GM03348 (cell line): ENCODE data around the gene PCDH9.

Experiments used
- DNase-seq: peaks from one replicate; pipeline ENCODE4 v3.0.0; 2012; ENCODE audit warnings: low spot score

Gene PCDH9

DNA sequence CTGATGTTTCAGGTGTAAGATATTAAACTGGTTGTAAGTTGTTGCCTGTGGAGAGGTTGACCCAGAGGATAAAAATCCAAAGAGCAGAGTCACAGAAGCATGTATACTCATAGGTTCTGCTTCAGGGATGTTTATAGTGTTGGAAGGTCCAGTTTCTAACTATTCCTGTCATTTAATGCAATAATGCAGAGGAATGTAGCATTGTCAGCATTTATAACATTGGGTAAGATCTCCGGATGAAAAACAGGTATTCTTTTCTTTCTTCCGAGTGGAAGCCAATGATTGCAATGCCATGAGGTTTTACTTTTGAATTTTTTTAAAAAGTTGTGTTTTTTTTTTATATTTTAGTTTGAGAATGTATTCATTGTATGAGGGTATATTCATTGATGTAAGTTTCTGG lies 771.0 kb downstream of the PCDH9 start:
- DNase-seq, result no peak

DNA sequence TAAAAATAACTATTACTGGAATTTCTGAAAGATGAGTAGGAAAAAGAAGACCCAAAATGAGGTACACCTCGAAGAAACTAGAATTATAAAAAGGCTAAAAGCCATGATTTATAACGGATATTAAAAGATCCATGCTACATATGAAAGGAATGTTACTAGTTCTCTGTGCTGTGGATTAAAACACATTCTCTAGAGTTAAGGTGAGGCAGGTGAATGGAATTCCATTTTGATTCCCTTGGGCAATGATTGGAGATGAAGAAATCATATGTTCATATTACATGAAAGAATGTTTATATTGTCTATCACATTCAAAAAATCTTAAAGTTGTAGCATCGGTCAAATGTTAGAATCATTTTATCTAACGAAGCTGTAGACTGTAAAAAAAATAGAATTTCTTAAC lies 783.7 kb downstream of the PCDH9 start:
- no peak for DNase-seq

- DNase-seq, result no peak
Measured at GRCh38 chr13:66443926-66444325, 786.2 kb downstream of the PCDH9 start.

GRCh38 chr13:66440938-66441337 lies 789.2 kb downstream of the PCDH9 start:
- no peak for DNase-seq

GRCh38 chr13:66430728-66431127 lies 799.4 kb downstream of the PCDH9 start:
- no peak for DNase-seq

DNA sequence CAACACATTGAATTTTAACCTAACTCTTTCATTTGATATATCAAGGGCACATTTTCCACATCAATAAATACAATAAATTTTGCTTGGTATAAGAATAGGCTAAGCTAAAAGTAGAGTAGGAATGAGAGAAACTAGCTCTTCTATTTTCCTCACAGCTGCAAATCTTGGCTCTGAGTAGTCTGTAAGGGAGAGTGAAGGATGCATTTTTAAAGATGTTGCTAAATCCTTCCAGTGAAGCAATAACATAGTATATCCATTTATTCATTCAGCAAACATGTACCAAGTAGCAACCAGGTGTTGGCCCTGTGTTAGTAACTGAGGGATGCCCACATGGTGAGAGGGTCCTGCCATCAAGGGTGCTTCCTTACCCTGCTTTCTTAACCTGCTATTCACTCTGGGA lies 799.9 kb downstream of the PCDH9 start:
- DNase-seq, result no peak

DNA sequence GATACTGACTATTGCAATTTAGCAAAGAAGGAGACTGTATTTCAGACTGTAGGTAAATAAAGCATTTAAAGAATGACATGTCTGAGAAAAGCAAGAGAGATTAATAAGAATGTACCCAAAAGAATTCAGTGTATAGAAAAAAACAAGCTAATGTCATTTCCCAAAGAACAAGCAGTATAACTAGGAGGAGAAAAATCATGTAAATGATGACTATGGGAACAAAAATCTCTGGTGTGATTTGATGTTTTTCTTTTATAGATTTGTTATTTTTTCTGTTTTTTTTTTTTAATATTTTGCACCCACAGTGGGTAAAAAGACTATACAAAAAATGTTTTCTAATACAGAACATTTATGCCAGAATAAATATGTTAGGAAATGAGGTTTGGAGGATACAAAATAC lies 801.0 kb downstream of the PCDH9 start:
- DNase-seq, result no peak

- DNase-seq, result no peak
Measured at GRCh38 chr13:66427458-66427861, 802.7 kb downstream of the PCDH9 start.

- no peak for DNase-seq
Measured at GRCh38 chr13:66425741-66426140, 804.4 kb downstream of the PCDH9 start.

- DNase-seq, result no peak
Measured at GRCh38 chr13:66424422-66424821, 805.7 kb downstream of the PCDH9 start.

GRCh38 chr13:66415444-66415843 lies 814.7 kb downstream of the PCDH9 start:
- DNase-seq, result no peak

- no peak for DNase-seq
Measured at GRCh38 chr13:66414066-66414800, 815.9 kb downstream of the PCDH9 start.

DNA sequence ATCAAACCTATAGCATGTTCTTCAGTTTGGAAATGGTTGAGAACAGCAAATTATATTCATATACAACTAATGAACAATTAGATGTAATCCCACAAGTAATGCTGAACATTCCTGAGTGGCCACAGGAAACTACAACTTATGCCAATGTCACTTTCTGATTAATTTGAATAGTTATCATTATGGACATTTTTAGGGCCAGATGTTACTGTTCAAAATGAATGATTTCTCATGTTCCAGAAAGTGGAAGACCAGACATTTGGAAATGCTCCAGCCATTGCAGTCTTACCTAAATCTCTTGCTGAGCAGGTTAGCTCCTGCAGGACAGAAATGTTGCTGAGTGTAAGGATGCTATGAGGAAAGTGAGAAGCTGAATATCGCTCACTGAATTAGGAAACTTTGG lies 819.8 kb downstream of the PCDH9 start:
- no peak for DNase-seq

GRCh38 chr13:66409542-66409941 lies 820.6 kb downstream of the PCDH9 start:
- DNase-seq, result no peak

- no peak for DNase-seq
Measured at GRCh38 chr13:66407128-66407527, 823.0 kb downstream of the PCDH9 start.

DNA sequence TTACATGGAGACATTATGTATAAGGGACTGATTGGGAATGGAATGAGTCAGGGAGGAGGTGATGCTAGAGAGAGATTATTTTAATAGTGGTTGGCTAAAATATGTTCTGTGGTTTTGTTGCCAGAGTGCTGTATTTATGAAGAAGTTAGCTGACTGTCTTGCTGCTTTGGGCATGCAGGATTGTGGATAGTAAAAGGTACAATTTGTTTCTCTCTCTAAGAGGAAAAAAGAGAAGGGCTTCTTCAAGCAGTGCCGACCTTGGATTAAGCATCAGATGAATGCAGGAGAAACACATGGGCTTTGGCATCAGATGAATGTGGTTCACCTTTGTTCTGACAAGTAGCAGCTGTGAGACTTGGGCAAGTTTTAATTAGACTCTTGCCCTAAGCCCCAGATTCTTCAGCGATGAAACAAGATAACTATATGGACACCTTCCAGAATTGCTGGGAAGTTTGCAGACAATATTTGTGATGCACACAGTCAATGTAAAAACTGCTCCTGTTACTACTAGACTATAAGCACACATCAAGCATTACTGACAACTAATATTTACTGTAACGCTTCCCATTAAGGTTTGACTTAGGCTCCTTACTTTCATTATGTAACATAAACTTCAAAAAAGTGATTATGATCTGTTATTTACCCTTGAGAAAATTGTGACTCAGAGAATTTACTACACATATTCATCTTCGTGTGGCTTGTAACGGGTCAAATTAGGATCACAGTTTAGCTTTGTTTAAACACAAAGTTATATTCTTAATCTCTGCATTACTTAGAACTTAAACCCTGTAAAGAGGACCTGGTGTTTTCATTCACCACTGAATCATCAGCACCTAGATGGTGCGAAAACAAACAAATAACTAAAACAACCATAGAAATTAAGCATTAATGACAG lies 824.0 kb downstream of the PCDH9 start:
- DNase-seq, result peak; percentile 20

- DNase-seq, result no peak
Measured at GRCh38 chr13:66402546-66402945, 827.6 kb downstream of the PCDH9 start.

- no peak for DNase-seq
Measured at GRCh38 chr13:66402066-66402465, 828.1 kb downstream of the PCDH9 start.

DNA sequence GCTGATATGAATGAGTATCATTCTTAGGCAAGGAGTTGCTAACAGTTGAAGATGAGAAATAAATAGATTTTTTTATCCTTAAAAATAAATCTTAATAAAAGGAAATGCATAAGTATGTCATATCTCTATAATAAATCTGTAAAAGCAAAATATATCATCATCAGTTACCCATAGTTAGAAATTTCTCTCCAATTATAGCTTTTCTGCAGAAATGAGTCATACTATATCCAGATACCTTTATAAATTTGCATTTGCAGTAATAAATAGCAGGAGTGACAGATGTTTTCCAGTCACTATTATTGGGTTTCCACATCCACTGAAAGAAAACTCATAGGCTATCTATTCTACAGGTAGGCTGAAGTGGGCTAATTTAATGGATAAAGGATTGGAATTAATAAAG lies 829.8 kb downstream of the PCDH9 start:
- no peak for DNase-seq

GRCh38 chr13:66399873-66400272 lies 830.3 kb downstream of the PCDH9 start:
- no peak for DNase-seq

DNA sequence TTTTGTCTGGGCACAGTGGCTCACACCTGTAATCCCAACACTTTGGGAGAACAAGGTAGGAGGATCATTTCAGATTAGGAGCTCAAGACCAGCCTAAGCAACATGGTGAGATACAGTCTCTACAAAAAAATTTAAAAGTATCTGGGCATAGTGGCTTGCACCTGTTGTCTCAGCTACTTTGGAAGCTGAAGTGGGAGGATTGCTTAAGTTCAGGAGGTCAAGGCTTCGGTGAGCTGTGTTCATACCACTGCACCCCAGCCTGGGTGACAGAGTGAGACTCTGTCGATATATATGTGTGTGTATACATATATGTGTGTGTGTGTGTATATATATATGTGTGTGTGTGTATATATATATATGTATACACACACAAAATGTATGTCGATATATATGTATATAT lies 833.0 kb downstream of the PCDH9 start:
- DNase-seq, result no peak

GRCh38 chr13:66391322-66391721 lies 838.8 kb downstream of the PCDH9 start:
- DNase-seq, result no peak

GRCh38 chr13:66378894-66379293 lies 851.2 kb downstream of the PCDH9 start:
- DNase-seq, result no peak
